GM12875 (cell line): Measurements from ENCODE around the gene ZFP1.

ENCODE experiments used
- H3K4me3 ChIP-seq: one replicate; pipeline ENCODE4 v1.5.1; 2011; ENCODE audit warnings: low read depth, low read length, control low read depth
- CTCF ChIP-seq: IDR thresholded peaks from 2 replicates; pipeline ENCODE4 v1.5.1; 2011; ENCODE audit warnings: low read depth, mild to moderate bottlenecking, control low read depth, inconsistent platforms, low read length, moderate library complexity, borderline replicate concordance; ENCODE audit not compliant: insufficient read depth

Gene ZFP1

GRCh38 chr16:75216576-75216975, 68.3 kb downstream of the ZFP1 start:
- no peak for TF ChIP-seq CTCF

GRCh38 chr16:75217389-75217851, 69.1 kb downstream of the ZFP1 start:
- no peak overlapping the region for H3K4me3 ChIP-seq
- no peak for TF ChIP-seq CTCF

More at GRCh38 chr16:75216576-75216975, 68.3 kb downstream of the ZFP1 start:
- no peak overlapping the region for H3K4me3 ChIP-seq

GRCh38 chr16:75218256-75219076, 70.1 kb downstream of the ZFP1 start, which contains the start of gene CTRB1:
TSS of gene CTRB1 (plus strand) at chr16:75218988. CDS start at chr16:75219008, 20 bp downstream.
- H3K4me3 ChIP-seq: no peak within 1 kb of the TSS
- TF ChIP-seq CTCF: no peak

GRCh38 chr16:75219088-75219487, 70.8 kb downstream of the ZFP1 start:
- no peak for TF ChIP-seq CTCF
- no peak overlapping the region for H3K4me3 ChIP-seq

- no peak for TF ChIP-seq CTCF
- no peak overlapping the region for H3K4me3 ChIP-seq
These were observed 71.5 kb downstream of the ZFP1 start for GRCh38 chr16:75219838-75220237.
